LHCN-M2 (cell line): Measurements from ENCODE around the gene COA7. TPM values are rescaled to one million over a fixed set of nuclear protein-coding genes. Genes with fewer than 3 reads are reported as not detected.

ENCODE experiments used
- DNase-seq: peaks from one replicate; pipeline ENCODE4 v3.0.0-alpha.2; 2012; ENCODE audit warnings: low read depth
- total RNA-seq: library from RNA; depleted of rRNA; stranded (reverse); fragments of >200 nt; gene quantifications from 2 replicates; pipeline ENCODE4 v1.2.3, GENCODE V29; 2014

The COA7 gene
- total RNA-seq, 1 experiment from 2014 or later = 15.8 TPM

GRCh38 chr1:52670604-52671003, 27.5 kb downstream of the COA7 start:
- DNase-seq = no peak

DNA sequence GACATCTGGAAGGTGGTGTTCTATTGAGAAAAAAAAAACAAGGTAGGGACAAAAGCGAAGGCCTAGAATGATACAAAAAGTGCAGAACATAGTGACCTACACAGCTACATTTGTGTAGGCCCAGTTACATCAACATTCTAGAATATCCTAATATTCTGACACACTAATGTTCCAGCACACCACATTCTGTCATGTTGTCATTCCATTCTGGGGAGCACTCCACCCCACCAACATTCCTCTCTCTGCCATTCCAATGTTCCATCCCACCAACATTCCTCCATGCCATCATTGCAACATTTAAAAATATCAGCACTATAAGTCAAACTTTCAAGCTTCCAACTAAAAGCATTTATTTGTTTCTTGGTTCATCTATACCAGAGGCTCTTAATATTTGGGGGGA, 28.5 kb downstream of the COA7 start:
- peak; percentile 58 for DNase-seq

- no peak for DNase-seq
Observed at GRCh38 chr1:52668711-52669110, 29.4 kb downstream of the COA7 start.

DNA sequence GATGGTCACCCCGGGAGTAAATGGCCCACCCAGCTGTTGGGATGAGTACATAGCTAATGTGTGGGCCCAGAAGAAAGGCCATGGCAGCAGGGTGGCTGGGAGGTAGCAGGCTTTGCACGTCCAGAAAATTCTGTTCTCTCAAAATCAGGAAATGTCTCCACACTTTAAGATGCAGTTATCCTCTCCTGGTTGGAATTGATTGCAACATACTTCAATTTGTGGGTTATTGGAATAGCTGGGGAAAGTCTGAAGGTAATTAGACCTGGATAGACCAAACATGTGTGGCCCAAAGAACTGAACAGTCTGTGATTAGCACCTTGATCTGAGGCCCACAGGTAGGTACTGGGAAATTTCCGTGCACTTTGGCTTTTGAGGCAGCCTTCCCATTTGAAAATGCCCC, 30.2 kb downstream of the COA7 start:
- DNase-seq = no peak

- no peak for DNase-seq
Observed at GRCh38 chr1:52667290-52667689, 30.9 kb downstream of the COA7 start.

DNA sequence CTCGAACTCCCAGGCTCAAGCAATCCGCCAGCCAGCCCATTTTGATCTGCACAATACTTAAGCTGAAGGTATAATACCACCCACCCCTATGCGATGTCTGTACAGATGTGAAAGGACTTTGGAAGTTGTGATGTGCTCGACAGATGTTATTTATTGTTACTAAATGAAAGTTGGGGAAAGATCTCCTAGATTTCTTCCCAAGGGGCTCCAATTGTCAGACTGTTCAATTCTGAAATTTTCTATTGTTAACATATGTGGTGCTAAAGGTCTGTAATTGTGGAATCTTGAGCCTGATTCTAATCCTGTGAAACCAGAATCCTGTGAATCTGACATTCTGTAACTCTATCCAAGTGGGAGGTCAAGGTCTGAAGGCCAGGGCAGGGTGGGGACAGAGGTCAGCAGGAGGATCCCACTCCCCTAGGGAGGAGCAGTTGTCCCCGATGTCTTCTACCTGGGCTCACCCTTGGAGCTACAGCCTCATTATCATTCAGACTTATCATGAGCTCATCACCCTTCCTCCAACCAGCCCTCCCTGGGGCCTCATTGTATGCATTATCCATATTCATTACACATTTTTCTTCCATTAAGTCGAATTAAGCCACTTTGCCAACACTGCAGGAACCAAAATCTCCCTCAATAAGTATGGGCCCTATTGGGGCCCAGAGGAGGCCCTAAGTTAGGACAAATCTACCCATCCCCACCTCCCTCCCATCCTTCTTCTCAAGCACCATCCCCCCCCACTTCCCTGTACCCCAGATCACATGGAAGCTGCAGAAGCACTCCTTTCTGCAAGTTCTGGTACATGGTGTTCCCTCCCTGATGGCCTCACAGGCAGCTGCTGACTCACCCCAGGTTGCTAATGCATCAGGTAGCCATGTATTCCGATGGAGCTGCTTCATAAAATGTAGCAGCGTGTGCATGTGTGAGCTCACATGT, 32.9 kb downstream of the COA7 start:
- DNase-seq = peak; percentile 38

DNA sequence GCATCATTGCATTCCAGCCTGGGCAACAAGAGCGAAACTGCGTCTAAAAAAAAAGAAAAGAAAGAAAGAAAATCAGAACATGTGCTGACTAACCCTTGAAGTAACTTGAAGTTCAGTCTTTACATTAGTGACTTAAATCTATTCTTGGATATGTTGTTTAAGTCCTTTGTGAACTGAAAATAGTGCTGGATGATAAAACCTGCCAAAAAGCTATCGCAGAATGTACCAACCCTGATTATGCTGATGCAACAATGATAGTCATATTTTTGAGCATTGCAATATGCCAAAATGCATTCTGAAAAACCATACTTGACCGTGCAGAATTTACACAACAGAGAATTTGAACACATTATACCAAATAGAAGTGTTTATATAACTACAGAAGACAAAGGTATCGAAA, 34.4 kb downstream of the COA7 start:
- DNase-seq = no peak

- peak; percentile 68 for DNase-seq
Observed at GRCh38 chr1:52662645-52663313, 35.4 kb downstream of the COA7 start.

DNA sequence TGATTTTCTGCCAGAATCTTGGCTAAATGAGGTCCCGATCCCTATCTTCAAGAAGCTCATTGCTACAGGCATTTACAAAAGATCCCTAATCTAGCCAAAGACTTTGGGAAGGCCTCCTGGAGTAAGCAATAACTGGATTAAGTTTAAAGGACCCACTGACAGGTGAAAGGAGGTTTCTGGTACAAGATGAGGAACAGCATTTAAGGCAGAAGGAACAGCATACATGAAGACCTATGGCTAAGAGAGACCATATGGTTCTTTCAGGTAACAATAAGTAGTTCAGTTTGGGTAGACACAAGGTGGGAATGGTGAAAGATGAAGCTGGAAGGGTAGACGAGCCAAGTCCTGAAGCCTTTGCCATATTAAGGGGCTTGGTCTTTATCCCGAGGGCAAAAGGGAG, 37.3 kb downstream of the COA7 start:
- DNase-seq = no peak

DNA sequence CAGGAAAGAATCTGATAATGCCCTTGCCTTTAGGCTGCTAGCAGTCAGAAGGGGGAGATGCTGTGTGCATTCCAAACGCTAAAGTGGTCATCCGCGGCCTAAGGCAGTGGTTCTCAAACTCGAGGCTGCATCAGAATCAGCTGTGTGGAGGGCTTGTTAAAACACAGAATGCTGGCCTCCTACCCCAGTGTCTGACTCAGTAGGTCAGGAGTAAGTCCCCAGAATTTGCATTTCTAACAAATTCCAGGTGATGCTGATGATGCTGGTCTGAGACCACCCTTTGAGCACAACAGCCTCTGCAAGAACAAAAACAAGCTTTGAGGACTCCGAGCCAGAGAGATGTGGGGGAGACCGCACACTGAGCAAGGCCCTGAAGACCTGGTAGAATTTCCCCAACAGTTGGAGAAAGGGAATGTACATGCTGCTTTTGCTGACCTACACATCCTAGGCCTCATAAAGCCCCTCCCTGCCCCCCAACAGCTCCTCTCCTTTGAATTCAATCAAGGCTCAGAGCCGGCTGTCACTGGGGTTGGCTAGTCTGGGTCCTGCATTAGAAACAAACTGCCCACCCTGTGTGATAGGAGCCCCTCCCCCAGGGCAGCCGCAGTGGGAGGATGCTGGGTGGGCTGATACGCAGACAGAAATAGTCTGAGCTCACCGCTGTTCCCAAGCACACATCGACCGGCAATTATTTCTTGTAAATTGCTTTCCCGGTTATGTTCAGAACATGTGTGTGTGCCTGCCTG, 38.1 kb downstream of the COA7 start:
- no peak for DNase-seq

GRCh38 chr1:52659356-52659755, 38.8 kb downstream of the COA7 start:
- no peak for DNase-seq

DNA sequence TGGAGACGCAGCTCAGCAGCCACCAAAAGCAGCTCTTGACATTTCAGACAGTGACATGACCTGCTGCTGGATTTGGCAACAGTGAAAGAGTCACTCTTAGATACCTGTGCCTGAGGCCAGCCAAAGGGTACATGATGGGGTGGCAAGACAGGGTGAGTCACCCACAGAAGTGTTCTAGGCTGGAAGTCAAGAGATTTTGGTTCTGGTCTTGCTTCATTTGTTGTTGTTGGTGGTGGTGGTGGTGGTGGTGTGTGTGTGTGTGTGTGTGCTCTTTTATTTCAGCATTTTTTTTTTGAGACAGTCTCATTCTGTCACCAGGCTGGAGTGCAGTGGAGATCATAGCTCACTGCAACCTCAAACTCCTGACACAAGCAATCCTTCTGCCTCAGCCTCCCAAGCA, 39.4 kb downstream of the COA7 start:
- no peak for DNase-seq

DNA sequence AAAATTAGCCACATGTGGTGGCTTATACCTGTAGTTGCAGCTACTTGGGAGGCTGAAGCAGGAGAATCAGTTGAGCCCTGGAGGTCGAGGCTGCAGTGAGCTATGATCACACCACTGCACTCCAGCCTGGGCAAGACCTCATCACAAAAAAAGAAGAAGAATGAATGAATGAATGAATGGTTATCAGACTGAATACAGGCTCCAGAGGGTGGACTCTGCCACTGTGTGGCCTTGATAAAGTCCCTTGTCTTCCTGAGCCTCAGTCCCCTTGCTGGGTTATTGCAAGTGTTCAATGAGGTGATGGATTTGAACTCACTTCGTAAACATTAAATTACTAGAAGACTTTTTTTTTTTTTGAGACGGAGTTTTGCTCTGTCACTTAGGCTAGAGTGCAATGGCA, 40.4 kb downstream of the COA7 start:
- DNase-seq = no peak

DNA sequence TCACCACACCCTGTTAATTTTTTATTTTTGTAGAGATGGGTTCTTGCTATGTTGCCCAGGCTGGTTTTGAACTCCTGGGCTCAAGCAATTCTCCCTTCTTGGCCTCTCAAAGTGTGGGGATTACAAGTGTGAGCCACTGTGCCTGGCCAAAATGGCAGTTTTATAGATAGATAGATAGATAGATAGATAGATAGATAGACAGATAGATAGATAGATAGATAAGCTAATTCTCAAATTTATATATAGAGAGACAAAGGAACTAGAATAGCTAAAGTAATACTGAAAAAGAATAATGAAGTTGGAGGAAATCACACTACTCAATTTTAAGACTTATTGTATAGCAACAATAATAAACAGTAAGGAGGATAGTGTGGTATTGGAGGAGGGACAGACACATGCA, 44.1 kb downstream of the COA7 start:
- DNase-seq = no peak

GRCh38 chr1:52653207-52653849, 44.8 kb downstream of the COA7 start:
- DNase-seq = no peak

DNA sequence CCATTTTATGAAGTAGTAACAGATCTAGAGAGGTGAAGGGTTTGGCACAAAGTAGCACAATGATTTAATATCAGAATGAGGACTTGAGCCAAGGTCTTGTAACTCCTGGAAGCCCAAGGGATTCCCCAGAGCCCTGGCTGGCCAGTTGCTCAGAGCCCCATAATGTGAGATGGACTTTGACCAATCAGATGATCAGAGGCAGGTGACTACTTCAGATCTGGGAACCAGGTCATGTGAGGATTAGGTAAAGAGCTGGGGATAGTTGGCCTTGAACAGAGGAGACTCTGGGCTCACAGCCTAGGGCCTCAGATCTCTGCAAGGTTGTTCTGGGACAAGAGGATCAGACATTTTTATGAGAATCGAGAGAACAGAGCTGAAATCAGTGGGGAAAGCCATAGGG, 46.2 kb downstream of the COA7 start:
- DNase-seq = no peak

GRCh38 chr1:52645261-52645660, 52.9 kb downstream of the COA7 start:
- no peak for DNase-seq

DNA sequence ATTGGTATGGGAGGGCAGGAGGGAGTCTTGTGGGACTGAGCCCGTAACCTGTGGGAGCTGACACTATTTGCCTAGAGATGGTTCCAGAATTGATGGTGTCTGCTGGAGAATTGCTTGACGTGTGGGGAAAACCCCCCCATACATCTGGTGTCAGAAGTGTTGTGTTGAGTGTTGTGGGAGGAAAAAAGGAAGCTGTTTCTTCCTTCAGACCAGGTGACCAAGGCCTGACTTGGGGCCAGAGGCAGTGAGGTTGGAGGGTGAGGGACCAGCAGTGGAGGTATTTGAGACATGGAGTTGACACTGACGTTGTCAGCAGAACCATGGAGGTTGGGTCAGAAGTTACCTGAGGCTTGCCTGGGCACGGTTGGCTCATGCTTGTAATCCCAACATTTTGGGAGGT, 56.8 kb downstream of the COA7 start:
- DNase-seq = no peak

- DNase-seq = no peak
Observed at GRCh38 chr1:52640697-52641096, 57.5 kb downstream of the COA7 start.

GRCh38 chr1:52637946-52638345, 60.2 kb downstream of the COA7 start:
- no peak for DNase-seq
